Measurements from ENCODE around the gene EIF2A. TPM values are rescaled to one million over a fixed set of nuclear protein-coding genes. Genes with fewer than 3 reads are reported as not detected.

EIF2A gene
- total and polyA plus RNA-seq, 9 of the 15 experiments (the other 6 are each of a cell fraction or from before 2014, with no cell fraction given) = 106 to 192 (median 168) TPM

GRCh38 chr3:150546226-150547044, at the start of gene EIF2A, which contains the start of gene SERP1 (continued):
- no peak for TF ChIP-seq ZNF277 (CRISPR knock-in tag; IDR thresholded peaks at IDR 0.05; ENCODE audit: borderline replicate concordance)
- TF ChIP-seq FIP1L1 (IDR thresholded peaks at IDR 0.05; ENCODE audit: low read depth, low read length, poor library complexity, severe bottlenecking) = peak; percentile 95
- peak; percentile 64; the same call in 1 of the 2 replicates for TF ChIP-seq FOSL1 (tag; conservative IDR thresholded peaks at IDR 0.05)
- peak; percentile 99 for TF ChIP-seq POLR2G (IDR thresholded peaks at IDR 0.05; ENCODE audit: low read depth, low read length)
- peak; percentile 62; the same call in 1 of the 2 replicates for TF ChIP-seq CGGBP1 (CRISPR knock-in tag; IDR thresholded peaks at IDR 0.05)
- TF ChIP-seq SAFB2 (IDR thresholded peaks at IDR 0.05; ENCODE audit: borderline replicate concordance, low read depth, low read length, severe bottlenecking) = no peak
- TF ChIP-seq YBX1 (IDR thresholded peaks at IDR 0.05) = no peak
- no peak for TF ChIP-seq NR4A1 (CRISPR knock-in tag; IDR thresholded peaks at IDR 0.05)
- TF ChIP-seq NR4A1 (tag; IDR thresholded peaks at IDR 0.05) = no peak
- no peak for TF ChIP-seq BRF1 (IDR thresholded peaks at IDR 0.05; ENCODE audit: borderline replicate concordance, extremely low read depth, insufficient read length)
- TF ChIP-seq FOXK2 (conservative IDR thresholded peaks at IDR 0.05 in 1 of 2, IDR thresholded peaks at IDR 0.05 in 1 of 2; ENCODE audit: low read depth in 2 of 2) = peak; percentile 94 to 96
- 0 out of 2 replicates have a peak, but pooled peaks have one; percentile 14 for TF ChIP-seq ZNF282 (CRISPR knock-in tag; IDR thresholded peaks at IDR 0.05)
- TF ChIP-seq ZNF431 (CRISPR knock-in tag; IDR thresholded peaks at IDR 0.05) = no peak
- TF ChIP-seq ZNF740 (CRISPR knock-in tag; IDR thresholded peaks at IDR 0.05) = peak; percentile 53; the same call in 1 of the 2 replicates
- TF ChIP-seq ZNF740 (tag; IDR thresholded peaks at IDR 0.05) = no peak
- no peak for TF ChIP-seq ZFP30 (CRISPR knock-in tag; IDR thresholded peaks at IDR 0.05; ENCODE audit: borderline replicate concordance)
- peak; percentile 41; the same call in 1 of the 2 replicates for TF ChIP-seq ZNF395 (CRISPR knock-in tag; IDR thresholded peaks at IDR 0.05)
- TF ChIP-seq NCOA6 (IDR thresholded peaks at IDR 0.05) = no peak
- TF ChIP-seq MTA2 (IDR thresholded peaks at IDR 0.05; ENCODE audit: low read depth) = peak; percentile 71
- no peak for TF ChIP-seq PTRF (tag; IDR thresholded peaks at IDR 0.05)
- no peak for TF ChIP-seq PHF21A (IDR thresholded peaks at IDR 0.05; ENCODE audit: borderline replicate concordance, low read depth)
